Measurements from ENCODE around the gene CYBA.

DNA sequence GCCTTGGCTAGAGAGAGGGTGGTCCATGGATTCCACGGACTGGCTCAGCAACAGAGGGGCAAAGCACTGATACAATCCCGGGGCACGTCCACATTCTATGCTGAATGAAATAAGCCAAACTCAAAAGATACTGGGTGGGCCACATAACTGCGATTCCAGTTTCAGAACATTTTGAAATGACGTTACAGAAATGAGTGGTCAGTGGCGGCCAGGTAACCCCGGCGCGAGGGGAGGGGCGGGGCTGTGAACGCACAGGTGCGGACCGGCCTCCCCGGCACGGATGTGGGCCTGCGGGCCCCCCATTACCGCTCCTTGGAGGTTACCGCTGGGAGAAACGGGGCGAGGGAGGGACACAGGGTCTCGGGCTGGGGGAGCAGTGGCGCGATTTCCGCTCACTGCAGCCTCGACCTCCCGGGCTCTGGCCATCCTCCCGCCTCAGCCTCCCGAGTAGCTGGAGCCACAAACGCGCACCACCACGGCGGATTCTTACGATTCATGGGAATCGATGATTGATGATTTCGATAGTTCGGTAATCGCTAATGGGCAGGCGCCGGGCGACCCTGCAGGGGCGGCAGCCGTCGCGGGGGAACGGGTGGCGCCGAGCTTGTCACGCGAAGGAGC is 11.5 kb upstream of the CYBA start:
- TF ChIP-seq, protein P1, sequence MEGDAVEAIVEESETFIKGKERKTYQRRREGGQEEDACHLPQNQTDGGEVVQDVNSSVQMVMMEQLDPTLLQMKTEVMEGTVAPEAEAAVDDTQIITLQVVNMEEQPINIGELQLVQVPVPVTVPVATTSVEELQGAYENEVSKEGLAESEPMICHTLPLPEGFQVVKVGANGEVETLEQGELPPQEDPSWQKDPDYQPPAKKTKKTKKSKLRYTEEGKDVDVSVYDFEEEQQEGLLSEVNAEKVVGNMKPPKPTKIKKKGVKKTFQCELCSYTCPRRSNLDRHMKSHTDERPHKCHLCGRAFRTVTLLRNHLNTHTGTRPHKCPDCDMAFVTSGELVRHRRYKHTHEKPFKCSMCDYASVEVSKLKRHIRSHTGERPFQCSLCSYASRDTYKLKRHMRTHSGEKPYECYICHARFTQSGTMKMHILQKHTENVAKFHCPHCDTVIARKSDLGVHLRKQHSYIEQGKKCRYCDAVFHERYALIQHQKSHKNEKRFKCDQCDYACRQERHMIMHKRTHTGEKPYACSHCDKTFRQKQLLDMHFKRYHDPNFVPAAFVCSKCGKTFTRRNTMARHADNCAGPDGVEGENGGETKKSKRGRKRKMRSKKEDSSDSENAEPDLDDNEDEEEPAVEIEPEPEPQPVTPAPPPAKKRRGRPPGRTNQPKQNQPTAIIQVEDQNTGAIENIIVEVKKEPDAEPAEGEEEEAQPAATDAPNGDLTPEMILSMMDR (IDR thresholded peaks at IDR 0.05), result no peak
- TF ChIP-seq POLR2A (IDR thresholded peaks at IDR 0.05), result no peak

All from uterus (tissue), 2 donors.